Astrocyte (in vitro differentiated cells and primary cell): Measurements from ENCODE around the gene ATG4D. TPM values are rescaled to one million over a fixed set of nuclear protein-coding genes. Genes with fewer than 3 reads are reported as not detected.

ENCODE experiments used
- DNase-seq: peaks from one replicate; pipeline ENCODE4 v3.0.0-alpha.2; 2010; ENCODE audit warnings: low read depth
- FAIRE-seq: peaks from 2 replicates; lab custom pipeline; 2011; peaks lifted over from hg19 to GRCh38; lab: Jason Lieb, UNC
- H2AFZ ChIP-seq: 2 replicates; pipeline ENCODE4 v1.6.0; 2012; ENCODE audit warnings: low read depth, low read length, inconsistent platforms
- H3K27ac ChIP-seq: 2 replicates; pipeline ENCODE4 v1.5.1; 2011; ENCODE audit warnings: low read depth, low read length, inconsistent platforms
- H3K27me3 ChIP-seq: 2 replicates; pipeline ENCODE4 v1.6.0; 2011; ENCODE audit warnings: low read length, inconsistent platforms; ENCODE audit not compliant: insufficient read depth
- H3K36me3 ChIP-seq: 2 replicates; pipeline ENCODE4 v1.5.1; 2011; ENCODE audit warnings: low read length, inconsistent platforms; ENCODE audit not compliant: insufficient read depth
- H3K4me1 ChIP-seq: 2 replicates; pipeline ENCODE4 v1.5.1; 2011; ENCODE audit warnings: low read length, inconsistent platforms; ENCODE audit not compliant: insufficient read depth
- H3K4me2 ChIP-seq: 2 replicates; pipeline ENCODE4 v1.6.0; 2012; ENCODE audit warnings: low read length, inconsistent platforms
- H3K4me3 ChIP-seq: 2 replicates; pipeline ENCODE4 v1.5.1; 2011; ENCODE audit warnings: low read depth, mild to moderate bottlenecking, low read length, inconsistent platforms; ENCODE audit not compliant: insufficient read depth
- H3K79me2 ChIP-seq: 2 replicates; pipeline ENCODE4 v1.6.0; 2012; ENCODE audit warnings: mild to moderate bottlenecking, low read length, inconsistent platforms; ENCODE audit not compliant: insufficient read depth
- H3K9ac ChIP-seq: 2 replicates; pipeline ENCODE4 v1.6.0; 2012; ENCODE audit warnings: mild to moderate bottlenecking, low read length, inconsistent platforms
- H3K9me3 ChIP-seq: 2 replicates; pipeline ENCODE4 v1.5.1; 2012; ENCODE audit warnings: low read depth, mild to moderate bottlenecking, low read length, inconsistent platforms; ENCODE audit not compliant: insufficient read depth
- H4K20me1 ChIP-seq: 2 replicates; pipeline ENCODE4 v1.6.0; 2012; ENCODE audit warnings: low read length, inconsistent platforms; ENCODE audit not compliant: insufficient read depth
- H3K27ac Mint-ChIP-seq: one replicate; pipeline ENCODE4 v1.8.0; 2021; ENCODE audit warnings: mild to moderate bottlenecking, mixed read lengths; ENCODE audit not compliant: unreplicated experiment
- H3K27me3 Mint-ChIP-seq: one replicate; pipeline ENCODE4 v1.8.0; 2021; ENCODE audit warnings: low read depth, mixed read lengths; ENCODE audit not compliant: unreplicated experiment
- H3K36me3 Mint-ChIP-seq: one replicate; pipeline ENCODE4 v1.8.0; 2021; ENCODE audit warnings: low read depth, mixed read lengths; ENCODE audit not compliant: unreplicated experiment
- H3K4me1 Mint-ChIP-seq: one replicate; pipeline ENCODE4 v1.8.0; 2021; ENCODE audit warnings: low read depth, mixed read lengths; ENCODE audit not compliant: unreplicated experiment
- H3K4me3 Mint-ChIP-seq: one replicate; pipeline ENCODE4 v1.8.0; 2021; ENCODE audit warnings: mild to moderate bottlenecking, moderate library complexity, mixed read lengths; ENCODE audit not compliant: unreplicated experiment
- H3K9me3 Mint-ChIP-seq: one replicate; pipeline ENCODE4 v1.8.0; 2021; ENCODE audit warnings: mild to moderate bottlenecking, mixed read lengths; ENCODE audit not compliant: unreplicated experiment
- EZH2 ChIP-seq: IDR thresholded peaks from 2 replicates; pipeline ENCODE4 v1.6.1; 2012; ENCODE audit warnings: mild to moderate bottlenecking, low read length, inconsistent platforms; ENCODE audit not compliant: insufficient read depth
- total RNA-seq: library from RNA; stranded (reverse); gene quantifications from 2 replicates; pipeline ENCODE4 v1.2.1, GENCODE V29; 2021
- TF ChIP-seq, protein P1 (sequence below): IDR thresholded peaks from 2 replicates; pipeline ENCODE4 v1.5.1; 2011; ENCODE audit warnings: low read depth, mild to moderate bottlenecking, inconsistent platforms, low read length, moderate library complexity; ENCODE audit not compliant: insufficient read depth

ATG4D gene
- total RNA-seq, 1 donor from 2014 or later, result 23.5 TPM

DNA sequence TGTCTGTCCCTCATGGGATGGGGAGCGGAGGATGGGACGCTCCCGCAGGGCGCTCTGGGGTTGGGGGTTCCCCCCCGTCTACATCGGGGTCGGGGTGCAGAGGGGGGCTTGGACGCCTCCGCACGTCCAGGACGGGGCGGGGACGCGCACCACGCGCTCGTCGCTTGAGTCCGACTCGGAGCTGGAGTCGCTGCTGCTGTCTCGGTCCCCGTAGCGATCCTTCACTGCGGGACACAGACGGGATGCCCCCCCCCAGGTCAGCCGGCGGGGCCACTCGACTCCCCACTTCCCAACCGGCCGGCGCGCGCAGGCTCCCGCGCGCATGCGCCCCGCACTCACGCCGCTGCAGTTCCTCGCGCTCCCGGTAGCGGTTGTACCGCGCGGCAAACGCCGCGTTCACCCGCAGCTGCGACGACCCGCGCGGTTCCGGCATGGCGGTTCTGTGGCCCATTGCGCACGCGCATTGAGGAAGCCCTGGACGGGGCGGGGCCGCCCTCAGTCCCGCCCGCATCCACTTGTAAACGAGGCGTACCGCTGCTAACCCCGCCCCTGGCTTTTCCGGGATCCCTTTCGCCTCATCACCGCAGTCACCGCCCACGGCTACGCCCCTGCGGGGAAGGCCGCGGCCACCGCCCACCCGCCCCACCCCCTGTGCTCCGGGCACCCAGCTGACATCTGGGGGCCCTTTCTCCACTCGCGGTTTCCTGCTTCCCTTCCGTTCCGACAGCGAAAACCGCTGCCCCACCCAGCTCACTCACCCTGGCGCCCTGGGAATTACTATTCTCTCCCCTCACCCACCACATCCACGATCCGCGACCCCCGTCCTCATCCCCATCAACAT is 22.1 kb downstream of the ATG4D start, which contains the start of gene KRI1:
TSS of gene KRI1 (minus strand) at position 444 of the 841 bp plus-strand sequence. CDS start at position 433, 11 bp downstream.
- H3K4me3 ChIP-seq, result peak within 1 kb of the TSS; percentile 90
- peak; percentile 85 for DNase-seq
- no peaks in the 10 kb centered on the region for H3K9me3 Mint-ChIP-seq

DNA sequence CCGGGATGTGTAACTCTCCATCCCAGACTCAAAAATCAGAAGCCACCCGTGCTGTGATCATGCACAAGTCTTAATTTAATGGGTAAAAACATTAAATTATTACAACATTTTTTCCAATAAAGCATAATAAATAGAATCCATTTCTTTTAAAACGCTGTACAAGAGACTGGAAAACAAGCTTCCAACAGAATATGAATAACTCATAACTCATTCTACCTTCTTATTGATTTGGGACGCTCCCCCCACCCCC is 22.6 kb downstream of the ATG4D start:
- H3K27ac Mint-ChIP-seq, result peak overlapping the region; percentile 67
- Histone ChIP-seq H3K9ac (peak overlapping the region; percentile 68), H2AFZ (peak overlapping the region; percentile 72), H3K4me2 (peak overlapping the region; percentile 98), H3K4me1 (peaks cover 25% of the 10 kb centered on the region), H3K79me2 (peaks cover 27% of the 10 kb centered on the region), H3K9me3 (no peaks in the 10 kb centered on the region), H4K20me1 (peaks cover 14% of the 10 kb centered on the region), H3K4me3 (peak overlapping the region; percentile 60), H3K27ac (peak overlapping the region; percentile 15), H3K36me3 (no peaks in the 10 kb centered on the region), H3K27me3 (no peaks in the 10 kb centered on the region)
- TF ChIP-seq, protein P1, sequence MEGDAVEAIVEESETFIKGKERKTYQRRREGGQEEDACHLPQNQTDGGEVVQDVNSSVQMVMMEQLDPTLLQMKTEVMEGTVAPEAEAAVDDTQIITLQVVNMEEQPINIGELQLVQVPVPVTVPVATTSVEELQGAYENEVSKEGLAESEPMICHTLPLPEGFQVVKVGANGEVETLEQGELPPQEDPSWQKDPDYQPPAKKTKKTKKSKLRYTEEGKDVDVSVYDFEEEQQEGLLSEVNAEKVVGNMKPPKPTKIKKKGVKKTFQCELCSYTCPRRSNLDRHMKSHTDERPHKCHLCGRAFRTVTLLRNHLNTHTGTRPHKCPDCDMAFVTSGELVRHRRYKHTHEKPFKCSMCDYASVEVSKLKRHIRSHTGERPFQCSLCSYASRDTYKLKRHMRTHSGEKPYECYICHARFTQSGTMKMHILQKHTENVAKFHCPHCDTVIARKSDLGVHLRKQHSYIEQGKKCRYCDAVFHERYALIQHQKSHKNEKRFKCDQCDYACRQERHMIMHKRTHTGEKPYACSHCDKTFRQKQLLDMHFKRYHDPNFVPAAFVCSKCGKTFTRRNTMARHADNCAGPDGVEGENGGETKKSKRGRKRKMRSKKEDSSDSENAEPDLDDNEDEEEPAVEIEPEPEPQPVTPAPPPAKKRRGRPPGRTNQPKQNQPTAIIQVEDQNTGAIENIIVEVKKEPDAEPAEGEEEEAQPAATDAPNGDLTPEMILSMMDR, result no peak
- TF ChIP-seq EZH2, result no peak
- peaks cover 9% of the 10 kb centered on the region for H3K4me1 Mint-ChIP-seq
- H3K9me3 Mint-ChIP-seq, result no peaks in the 10 kb centered on the region
- H3K36me3 Mint-ChIP-seq, result peaks cover 2% of the 10 kb centered on the region
- FAIRE-seq, result no peak
- no peak for DNase-seq
- H3K4me3 Mint-ChIP-seq, result peak overlapping the region; percentile 88
- H3K27me3 Mint-ChIP-seq, result no peaks in the 10 kb centered on the region

More for the DNA sequence above, 22.1 kb downstream of the ATG4D start, which contains the start of gene KRI1:
- no peaks in the 10 kb centered on the region for H3K27me3 Mint-ChIP-seq
- no peak for FAIRE-seq
- Histone ChIP-seq H3K27ac (peak within 1 kb of the TSS; percentile 70), H4K20me1 (peaks cover 14% of the 10 kb centered on the region), H3K9ac (peak within 1 kb of the TSS; percentile 98), H3K27me3 (no peaks in the 10 kb centered on the region), H2AFZ (peak within 1 kb of the TSS; percentile 84), H3K36me3 (no peaks in the 10 kb centered on the region), H3K4me1 (peaks cover 25% of the 10 kb centered on the region), H3K9me3 (no peaks in the 10 kb centered on the region), H3K4me2 (peak within 1 kb of the TSS; percentile 98), H3K79me2 (peaks cover 27% of the 10 kb centered on the region)
- peaks cover 9% of the 10 kb centered on the region for H3K4me1 Mint-ChIP-seq
- H3K27ac Mint-ChIP-seq, result peak within 1 kb of the TSS; percentile 75
- peak within 1 kb of the TSS; percentile 93 for H3K4me3 Mint-ChIP-seq
- no peak for TF ChIP-seq EZH2
- TF ChIP-seq, protein P1, result peak; percentile 0
- peaks cover 4% of the 10 kb centered on the region for H3K36me3 Mint-ChIP-seq
